Brain microvascular endothelial cell (primary cell): ENCODE results near the gene KDELR1.

Source experiments
- DNase-seq: peaks from one replicate; pipeline ENCODE4 v3.0.0-alpha.2; 2020
- H3K27ac ChIP-seq: fragments of 250-450 bp; sonication (Bioruptor Pico); 2 replicates; pipeline ENCODE4 v1.5.1; 2020; ENCODE audit warnings: mild to moderate bottlenecking, moderate library complexity
- H3K27me3 ChIP-seq: fragments of 250-450 bp; sonication (Bioruptor Pico); replicated peaks from 2 replicates; pipeline ENCODE4 v1.5.1; 2020; ENCODE audit warnings: mild to moderate bottlenecking
- H3K36me3 ChIP-seq: fragments of 250-450 bp; sonication (Bioruptor Pico); replicated peaks from 2 replicates; pipeline ENCODE4 v1.5.1; 2020; ENCODE audit warnings: mild to moderate bottlenecking
- H3K4me3 ChIP-seq: 2 replicates; pipeline ENCODE4 v1.5.1; 2011; ENCODE audit warnings: low read depth, mild to moderate bottlenecking, control low read depth, low read length, moderate library complexity
- CTCF ChIP-seq: IDR thresholded peaks from 2 replicates; pipeline ENCODE4 v1.5.1; 2011; ENCODE audit warnings: low read depth, mild to moderate bottlenecking, moderate library complexity, low read length, control low read depth, inconsistent platforms; ENCODE audit errors: missing control alignments
- in situ Hi-C: cut with HindIII; loops from 2 replicates; pipeline ENCODE4 v1.10.0; 2017; ENCODE audit warnings: low sequenced_read_pairs, low pct_ligation_motif_present

The KDELR1 gene

GRCh38 chr19:48341515-48342413, 49.6 kb downstream of the KDELR1 start:
- in situ Hi-C loops, result no loop called here
- Histone ChIP-seq H3K36me3 (no peaks in the 10 kb centered on the region), H3K27ac (no peak overlapping the region), H3K4me3 (no peak overlapping the region), H3K27me3 (no peaks in the 10 kb centered on the region)
- TF ChIP-seq CTCF, result no peak
- no peak for DNase-seq

GRCh38 chr19:48340995-48341394, 50.4 kb downstream of the KDELR1 start:
- H3K27ac ChIP-seq, result no peak overlapping the region
- H3K27me3 ChIP-seq, result no peaks in the 10 kb centered on the region
- no peak for DNase-seq
- no peak overlapping the region for H3K4me3 ChIP-seq
- H3K36me3 ChIP-seq, result no peaks in the 10 kb centered on the region
- in situ Hi-C loops, result no loop called here
- no peak for TF ChIP-seq CTCF

- no peaks in the 10 kb centered on the region for H3K36me3 ChIP-seq
- no peak overlapping the region for H3K4me3 ChIP-seq
- H3K27me3 ChIP-seq, result no peaks in the 10 kb centered on the region
- DNase-seq, result no peak
- H3K27ac ChIP-seq, result no peak overlapping the region
- no peak for TF ChIP-seq CTCF
- in situ Hi-C loops, result no loop called here
Observed at GRCh38 chr19:48338802-48339503, 52.4 kb downstream of the KDELR1 start.

GRCh38 chr19:48338253-48338755, 53.0 kb downstream of the KDELR1 start:
- H3K27me3 ChIP-seq, result no peaks in the 10 kb centered on the region
- DNase-seq, result no peak
- H3K36me3 ChIP-seq, result no peaks in the 10 kb centered on the region
- in situ Hi-C loops, result no loop called here
- no peak overlapping the region for H3K4me3 ChIP-seq
- TF ChIP-seq CTCF, result no peak
- H3K27ac ChIP-seq, result no peak overlapping the region

- Histone ChIP-seq H3K27me3 (no peaks in the 10 kb centered on the region), H3K36me3 (peaks cover 29% of the 10 kb centered on the region), H3K4me3 (peak overlapping the region; percentile 53), H3K27ac (peak overlapping the region; percentile 59)
- peak; percentile 85 for TF ChIP-seq CTCF
- in situ Hi-C loops, result no loop called here
- DNase-seq, result peak; percentile 91
Observed at GRCh38 chr19:48333467-48334384, 57.6 kb downstream of the KDELR1 start.
